Caco-2 (cell line): Measurements from ENCODE around the gene BNIP2. TPM values are rescaled to one million over a fixed set of nuclear protein-coding genes. Genes with fewer than 3 reads are reported as not detected.

Experiments
- BruUV-seq: library from RNA; stranded (reverse); fragments of 400-500 nt; replicated peaks from 2 replicates; lab custom pipeline; 2021; lab: Mats Ljungman, UMichigan
- CTCF ChIA-PET: fragments of 300-600 bp; sonication (Branson Sonifier 250); formaldehyde crosslinking; loops from one replicate; lab custom pipeline; 2022; ENCODE audit warnings: antibody characterized with exemption; lab: Charles Lee
- POLR2A ChIA-PET: fragments of 300-600 bp; sonication (Branson Sonifier 250); formaldehyde crosslinking; loops from one replicate; lab custom pipeline; 2022; ENCODE audit warnings: antibody characterized with exemption; lab: Charles Lee
- DNase-seq, 2 experiments: peaks; one replicate each; pipeline versions ENCODE4 v3.0.0 to v3.0.0-alpha.2; 2020 to 2022
- H3K27me3 ChIP-seq: replicated peaks from 2 replicates; pipeline ENCODE4 v1.6.0; 2011; ENCODE audit warnings: low read length; ENCODE audit not compliant: control insufficient read depth, insufficient read depth
- H3K36me3 ChIP-seq: 2 replicates; pipeline ENCODE4 v1.5.1; 2011; ENCODE audit warnings: low read length; ENCODE audit not compliant: control insufficient read depth, insufficient read depth
- H3K4me1 ChIP-seq: fragments of 250-450 bp; sonication (Bioruptor Pico); 2 replicates; pipeline ENCODE4 v1.5.1; 2020; ENCODE audit warnings: mild to moderate bottlenecking
- H3K4me3 ChIP-seq: 2 replicates; pipeline ENCODE4 v1.5.1; 2011; ENCODE audit warnings: low read depth, mild to moderate bottlenecking, control low read depth, low read length
- H3K9me3 ChIP-seq: fragments of 250-450 bp; sonication (Bioruptor Pico); 2 replicates; pipeline ENCODE4 v1.5.1; 2020; ENCODE audit warnings: mild to moderate bottlenecking, moderate library complexity
- H3K27ac Mint-ChIP-seq: one replicate; pipeline ENCODE4 v1.8.0; 2022; ENCODE audit warnings: mixed read lengths; ENCODE audit not compliant: unreplicated experiment
- H3K27me3 Mint-ChIP-seq: one replicate; pipeline ENCODE4 v1.8.0; 2022; ENCODE audit warnings: mixed read lengths; ENCODE audit not compliant: insufficient read depth, unreplicated experiment
- H3K36me3 Mint-ChIP-seq: one replicate; pipeline ENCODE4 v1.8.0; 2022; ENCODE audit warnings: mild to moderate bottlenecking, mixed read lengths; ENCODE audit not compliant: insufficient read depth, unreplicated experiment
- H3K4me1 Mint-ChIP-seq: one replicate; pipeline ENCODE4 v1.8.0; 2022; ENCODE audit warnings: low read depth, mixed read lengths; ENCODE audit not compliant: unreplicated experiment
- H3K4me3 Mint-ChIP-seq: one replicate; pipeline ENCODE4 v1.8.0; 2022; ENCODE audit warnings: mild to moderate bottlenecking, moderate library complexity, mixed read lengths; ENCODE audit not compliant: unreplicated experiment
- H3K9me3 Mint-ChIP-seq: one replicate; pipeline ENCODE4 v1.8.0; 2022; ENCODE audit warnings: mixed read lengths; ENCODE audit not compliant: unreplicated experiment
- intact Hi-C: fragments of 100-400 bp; cut with micrococcal nuclease; formaldehyde crosslinking; loops from one replicate; pipeline ENCODE4 v1.10.0; 2022; ENCODE audit not compliant: unreplicated experiment
- total RNA-seq: library from RNA; stranded (reverse); gene quantifications from 2 replicates; pipeline ENCODE4 v1.2.3, GENCODE V29; 2022
- TF ChIP-seq, protein P1 (sequence below), 2 experiments: fragments of 200-600 bp in 1 of 2; IDR thresholded peaks; 1 replicate in 1 of 2; 2 replicates in 1 of 2; pipeline versions ENCODE4 v1.5.1 to v1.8.0; 2011 to 2022; ENCODE audit warnings: antibody characterized with exemption in 1 of 2, control low read depth in 1 of 2, inconsistent platforms in 1 of 2, low read depth in 1 of 2, low read length in 1 of 2, mild to moderate bottlenecking in 1 of 2, moderate library complexity in 1 of 2; ENCODE audit not compliant: insufficient read depth in 1 of 2, severe bottlenecking in 1 of 2, unreplicated experiment in 1 of 2

Gene BNIP2
- total RNA-seq, 1 experiment from 2014 or later = 54.0 TPM

DNA sequence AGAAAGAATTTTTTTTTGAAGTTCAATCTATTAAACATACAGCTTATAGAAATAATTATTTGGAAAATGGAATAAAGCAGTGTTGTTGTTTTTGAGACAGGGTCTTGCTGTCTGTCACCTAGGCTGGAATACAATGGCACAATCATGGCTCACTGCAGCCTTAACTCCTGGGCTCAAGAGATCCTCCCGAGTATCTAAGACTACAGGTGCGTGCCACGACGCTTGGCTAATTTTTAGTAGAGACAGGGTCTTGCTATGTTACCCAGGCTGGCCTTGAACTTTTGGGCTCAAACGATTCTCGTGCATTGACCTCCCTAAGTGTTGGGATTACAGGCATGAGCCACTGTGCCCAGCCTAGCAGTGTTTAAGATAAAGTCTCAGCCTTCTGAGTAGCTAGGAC is 8.8 kb downstream of the BNIP2 start:
- H3K4me3 ChIP-seq = no peak overlapping the region
- H3K4me1 Mint-ChIP-seq = no peaks in the 10 kb centered on the region
- no peak for DNase-seq
- no peaks in the 10 kb centered on the region for H3K4me1 ChIP-seq
- ChIA-PET CTCF (interaction anchor here (0.6 kb wide), 1 partner anchor 9 kb away, joined by 3 read pairs; the partner anchor contains the start of gene BNIP2), POLR2A (no interaction called here)
- no peak overlapping the region for H3K27ac Mint-ChIP-seq
- TF ChIP-seq, protein P1, sequence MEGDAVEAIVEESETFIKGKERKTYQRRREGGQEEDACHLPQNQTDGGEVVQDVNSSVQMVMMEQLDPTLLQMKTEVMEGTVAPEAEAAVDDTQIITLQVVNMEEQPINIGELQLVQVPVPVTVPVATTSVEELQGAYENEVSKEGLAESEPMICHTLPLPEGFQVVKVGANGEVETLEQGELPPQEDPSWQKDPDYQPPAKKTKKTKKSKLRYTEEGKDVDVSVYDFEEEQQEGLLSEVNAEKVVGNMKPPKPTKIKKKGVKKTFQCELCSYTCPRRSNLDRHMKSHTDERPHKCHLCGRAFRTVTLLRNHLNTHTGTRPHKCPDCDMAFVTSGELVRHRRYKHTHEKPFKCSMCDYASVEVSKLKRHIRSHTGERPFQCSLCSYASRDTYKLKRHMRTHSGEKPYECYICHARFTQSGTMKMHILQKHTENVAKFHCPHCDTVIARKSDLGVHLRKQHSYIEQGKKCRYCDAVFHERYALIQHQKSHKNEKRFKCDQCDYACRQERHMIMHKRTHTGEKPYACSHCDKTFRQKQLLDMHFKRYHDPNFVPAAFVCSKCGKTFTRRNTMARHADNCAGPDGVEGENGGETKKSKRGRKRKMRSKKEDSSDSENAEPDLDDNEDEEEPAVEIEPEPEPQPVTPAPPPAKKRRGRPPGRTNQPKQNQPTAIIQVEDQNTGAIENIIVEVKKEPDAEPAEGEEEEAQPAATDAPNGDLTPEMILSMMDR (IDR thresholded peaks at IDR 0.05; ENCODE audit: insufficient read depth in 1 of 2, low read depth in 1 of 2, low read length in 1 of 2, severe bottlenecking in 1 of 2, unreplicated experiment in 1 of 2) = no peak
- H3K27me3 ChIP-seq = no peaks in the 10 kb centered on the region
- intact Hi-C loops = no loop called here
- H3K36me3 Mint-ChIP-seq = peaks cover 71% of the 10 kb centered on the region
- no peaks in the 10 kb centered on the region; the same call in none of the 2 replicates for H3K36me3 ChIP-seq
- no peaks in the 10 kb centered on the region for H3K27me3 Mint-ChIP-seq
- BruUV-seq = no TSS peak
- H3K9me3 Mint-ChIP-seq = no peaks in the 10 kb centered on the region
- H3K4me3 Mint-ChIP-seq = no peak overlapping the region
- no peaks in the 10 kb centered on the region for H3K9me3 ChIP-seq

DNA sequence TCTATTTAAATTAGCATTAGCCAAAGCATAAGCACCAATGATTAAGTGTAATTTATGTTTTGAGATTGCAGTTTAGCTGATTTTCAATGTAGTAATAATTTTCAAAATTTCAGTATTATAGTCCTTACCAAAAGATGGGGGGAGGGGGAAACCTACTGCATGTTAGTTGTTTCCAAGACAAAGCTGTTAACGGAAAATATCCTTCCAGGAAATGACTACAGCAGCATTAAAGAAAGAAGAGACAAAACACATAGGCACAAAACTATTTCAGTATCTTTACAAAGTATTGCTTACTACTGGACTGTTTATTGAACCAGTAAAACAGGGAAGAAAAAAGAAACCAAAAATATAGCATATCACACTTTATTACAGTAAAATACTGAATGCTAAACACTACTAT is 10.5 kb downstream of the BNIP2 start:
- ChIA-PET CTCF (no interaction called here), POLR2A (no interaction called here)
- Mint-ChIP-seq H3K4me1 (no peaks in the 10 kb centered on the region), H3K4me3 (no peak overlapping the region), H3K36me3 (peaks cover 85% of the 10 kb centered on the region), H3K27me3 (no peaks in the 10 kb centered on the region), H3K9me3 (no peaks in the 10 kb centered on the region), H3K27ac (no peak overlapping the region)
- Histone ChIP-seq H3K4me1 (no peaks in the 10 kb centered on the region), H3K4me3 (no peak overlapping the region), H3K9me3 (no peaks in the 10 kb centered on the region), H3K36me3 (no peaks in the 10 kb centered on the region; the same call in none of the 2 replicates), H3K27me3 (no peaks in the 10 kb centered on the region)
- TF ChIP-seq, protein P1 (IDR thresholded peaks at IDR 0.05; ENCODE audit: insufficient read depth in 1 of 2, low read depth in 1 of 2, low read length in 1 of 2, severe bottlenecking in 1 of 2, unreplicated experiment in 1 of 2) = no peak
- no peak for DNase-seq
- no TSS peak for BruUV-seq
- intact Hi-C loops = no loop called here

DNA sequence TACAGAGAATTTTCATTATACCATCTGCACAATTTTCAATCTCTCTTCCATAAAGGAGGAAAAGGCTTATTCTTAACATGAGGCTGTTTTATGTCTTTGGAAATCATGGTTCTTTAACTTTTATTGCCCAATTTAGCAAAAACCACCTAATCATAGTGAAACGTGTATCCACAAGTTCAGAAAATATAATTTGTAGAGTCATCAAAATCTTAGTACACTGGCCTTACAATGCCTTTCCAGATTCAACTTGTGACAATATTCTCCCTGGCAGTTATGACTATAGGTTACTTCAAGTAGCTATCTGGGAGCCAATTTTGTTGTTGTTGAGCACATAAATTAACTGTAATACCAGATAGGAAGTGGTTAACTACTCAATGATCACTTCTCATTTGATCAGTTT is 10.9 kb downstream of the BNIP2 start:
- intact Hi-C loops = no loop called here
- no peak for DNase-seq
- ChIA-PET POLR2A (no interaction called here), CTCF (no interaction called here)
- Mint-ChIP-seq H3K27me3 (no peaks in the 10 kb centered on the region), H3K27ac (no peak overlapping the region), H3K4me3 (no peak overlapping the region), H3K36me3 (peaks cover 88% of the 10 kb centered on the region), H3K4me1 (no peaks in the 10 kb centered on the region), H3K9me3 (no peaks in the 10 kb centered on the region)
- no TSS peak for BruUV-seq
- no peaks in the 10 kb centered on the region for H3K4me1 ChIP-seq
- no peak overlapping the region for H3K4me3 ChIP-seq
- H3K36me3 ChIP-seq = peaks cover 1% of the 10 kb centered on the region
- no peaks in the 10 kb centered on the region for H3K27me3 ChIP-seq
- H3K9me3 ChIP-seq = no peaks in the 10 kb centered on the region
- TF ChIP-seq, protein P1 (IDR thresholded peaks at IDR 0.05; ENCODE audit: insufficient read depth in 1 of 2, low read depth in 1 of 2, low read length in 1 of 2, severe bottlenecking in 1 of 2, unreplicated experiment in 1 of 2) = no peak
